ENCODE data around the gene CHORDC1. TPM values are rescaled to one million over a fixed set of nuclear protein-coding genes. Genes with fewer than 3 reads are reported as not detected.

CHORDC1 gene
- total and polyA plus RNA-seq, 10 of the 15 experiments (the other 5 are each of a cell fraction or from before 2014, with no cell fraction given), result 32.6 to 108 (median 54.3) TPM

GRCh38 chr11:90234977-90235376 lies 12.1 kb upstream of the CHORDC1 start:
- FAIRE-seq, result no peak
- in situ Hi-C loops (cut with MboI) (no loop called here), intact Hi-C loops (cut with micrococcal nuclease; ENCODE audit: unreplicated experiment) (no loop called here)
- Histone ChIP-seq H3K79me2 (ENCODE audit: control insufficient read depth, insufficient read depth, low read length) (no peaks in the 10 kb centered on the region), H3K9ac (ENCODE audit: control insufficient read depth, insufficient read depth, low read length) (no peak overlapping the region), H3K4me3 (no peak overlapping the region), H3K4me1 (ENCODE audit: control insufficient read depth, insufficient read depth, low read length) (no peaks in the 10 kb centered on the region), H2AFZ (ENCODE audit: control insufficient read depth, low read depth, low read length) (no peak overlapping the region), H4K20me1 (ENCODE audit: control insufficient read depth, insufficient read depth) (no peaks in the 10 kb centered on the region), H3K9me3 (replicated peaks; ENCODE audit: control insufficient read depth, insufficient read depth, low read length) (no peaks in the 10 kb centered on the region), H3K36me3 (ENCODE audit: control insufficient read depth in 2 of 2, insufficient read depth in 2 of 2, low read length in 1 of 2) (no peaks in the 10 kb centered on the region), H3K4me2 (ENCODE audit: control insufficient read depth, insufficient read depth) (no peak overlapping the region), H3K27ac (ENCODE audit: control insufficient read depth, insufficient read depth) (no peak overlapping the region), H3K27me3 (replicated peaks in 1 of 2; ENCODE audit: control insufficient read depth in 2 of 2, insufficient read depth in 2 of 2, low read length in 1 of 2) (no peaks in the 10 kb centered on the region; a peak in 1 of 4 replicates)
- DNase-seq (ENCODE audit: low read depth, low spot score), result no peak
- no peak for ATAC-seq
- 93% methylated on average over 2 of the region's 2 CpGs for WGBS (ENCODE audit: insufficient coverage, insufficient replicate concordance, low lambda C conversion rate, missing lambda C conversion rate)
- CTCF ChIA-PET, result interaction anchor here (1.8 to 2.8 kb wide), 2 partner anchors 12 to 31 kb away, joined by 4 to 9 read pairs; no protein-coding TSS in a partner anchor
- no TSS peak for BruUV-seq (replicated peaks)
- POLR2A ChIA-PET, result no interaction called here
- RAD21 ChIA-PET (ENCODE audit: unreplicated experiment), result no interaction called here
- SMC1A ChIA-PET (ENCODE audit: uncharacterized antibody, unreplicated experiment), result no interaction called here
- TF ChIP-seq LARP7 (IDR thresholded peaks at IDR 0.05) (no peak), USF1 (IDR thresholded peaks at IDR 0.05; ENCODE audit: borderline replicate concordance, extremely low read length, insufficient read depth, low read depth, low read length) (no peak), MYC (IDR thresholded peaks at IDR 0.05; ENCODE audit: insufficient read depth, insufficient read length, insufficient replicate concordance, low read length, severe bottlenecking) (no peak), ZNF207 (IDR thresholded peaks at IDR 0.05; ENCODE audit: borderline replicate concordance) (no peak), POLR2AphosphoS2 (IDR thresholded peaks at IDR 0.05; ENCODE audit: low read depth, low read length) (no peak), MTA3 (IDR thresholded peaks at IDR 0.05; ENCODE audit: borderline replicate concordance, low read length) (no peak), POLR2A (IDR thresholded peaks at IDR 0.05; ENCODE audit: low read depth, low read length) (no peak), ZBTB33 (IDR thresholded peaks at IDR 0.05) (no peak), PML (IDR thresholded peaks at IDR 0.05; ENCODE audit: low read length) (no peak), IRF5 (IDR thresholded peaks at IDR 0.05; ENCODE audit: borderline replicate concordance) (no peak), USF2 (IDR thresholded peaks at IDR 0.05; ENCODE audit: borderline replicate concordance, low read depth, low read length) (no peak), GABPA (IDR thresholded peaks at IDR 0.05; ENCODE audit: low read depth) (no peak), MEF2B (IDR thresholded peaks at IDR 0.05; ENCODE audit: partially characterized antibody, poor library complexity, severe bottlenecking) (no peak), TCF7 (IDR thresholded peaks at IDR 0.05; ENCODE audit: borderline replicate concordance) (no peak), ZZZ3 (IDR thresholded peaks at IDR 0.05; ENCODE audit: control insufficient read depth, insufficient read length, low read depth) (no peak), RB1 (IDR thresholded peaks at IDR 0.05; ENCODE audit: borderline replicate concordance) (no peak), NRF1 (conservative IDR thresholded peaks at IDR 0.05; ENCODE audit: low read depth, low read length) (no peak), WRNIP1 (IDR thresholded peaks at IDR 0.05; ENCODE audit: borderline replicate concordance, low read depth, low read length) (no peak), NR2F1 (conservative IDR thresholded peaks at IDR 0.05) (no peak)

All from GM12878 (cell line).